CD4-positive, alpha-beta T cell (primary cell): ENCODE data around the gene USP50. TPM values are rescaled to one million over a fixed set of nuclear protein-coding genes. Genes with fewer than 3 reads are reported as not detected.

Experiments used
- ATAC-seq: fragments of 200-7000 bp; cut with Tn5 transposase; one replicate; pipeline ENCODE4 v1.10.0; 2022; ENCODE audit warnings: mild to moderate bottlenecking; ENCODE audit not compliant: poor library complexity
- CTCF ChIA-PET: fragments of 350-600 bp; sonication (Branson Sonifier 250); formaldehyde crosslinking; loops from one replicate; lab custom pipeline; 2021; ENCODE audit warnings: antibody characterized with exemption, inconsistent platforms; lab: Charles Lee
- POLR2A ChIA-PET: fragments of 350-600 bp; sonication (Branson Sonifier 250); formaldehyde crosslinking; loops from one replicate; lab custom pipeline; 2021; ENCODE audit warnings: antibody characterized with exemption, inconsistent platforms; lab: Charles Lee
- DNase-seq, 14 experiments: peaks; one replicate each; pipeline ENCODE4 v3.0.0-alpha.2; 2013 to 2020; ENCODE audit warnings: mixed read lengths in 2 of 14
- H3K27ac ChIP-seq, 2 donors: one replicate each; pipeline versions ENCODE4 v1.5.1 to v1.7.0; 2013; ENCODE audit warnings: low read length in 2 of 2, low read depth in 1 of 2, mild to moderate bottlenecking in 1 of 2
- H3K27me3 ChIP-seq, 2 experiments: 1 replicate in 1 of 2; 2 replicates in 1 of 2; pipeline versions ENCODE4 v1.6.1 to v1.7.0; 2013; ENCODE audit warnings: low read length in 2 of 2, control low read depth in 1 of 2, mild to moderate bottlenecking in 1 of 2, moderate library complexity in 1 of 2; ENCODE audit not compliant: insufficient read depth in 2 of 2, control insufficient read depth in 1 of 2
- H3K36me3 ChIP-seq: one replicate; pipeline ENCODE4 v1.6.1; 2013; ENCODE audit warnings: low read length, control low read depth; ENCODE audit not compliant: insufficient read depth
- H3K4me1 ChIP-seq: one replicate; pipeline ENCODE4 v1.6.1; 2013; ENCODE audit warnings: low read length, control low read depth; ENCODE audit not compliant: insufficient read depth
- H3K4me3 ChIP-seq: one replicate; pipeline ENCODE4 v1.5.1; 2013; ENCODE audit warnings: mild to moderate bottlenecking, low read length, moderate library complexity
- H3K9me3 ChIP-seq, 2 experiments: 1 replicate in 1 of 2; 2 replicates in 1 of 2; pipeline versions ENCODE4 v1.6.1 to v1.7.0; 2013; ENCODE audit warnings: low read length in 2 of 2, mild to moderate bottlenecking in 2 of 2, control low read depth in 1 of 2, moderate library complexity in 1 of 2; ENCODE audit not compliant: control insufficient read depth in 1 of 2, insufficient read depth in 1 of 2
- H3K27ac Mint-ChIP-seq: one replicate; pipeline ENCODE4 v1.8.0; 2020; ENCODE audit warnings: mixed read lengths
- H3K27me3 Mint-ChIP-seq: one replicate; pipeline ENCODE4 v1.8.0; 2021; ENCODE audit warnings: mixed read lengths
- H3K36me3 Mint-ChIP-seq: one replicate; pipeline ENCODE4 v1.8.0; 2021; ENCODE audit warnings: low read depth, mixed read lengths
- H3K4me1 Mint-ChIP-seq: one replicate; pipeline ENCODE4 v1.8.0; 2021; ENCODE audit warnings: low read depth, mixed read lengths
- H3K4me3 Mint-ChIP-seq: one replicate; pipeline ENCODE4 v1.8.0; 2020; ENCODE audit warnings: mild to moderate bottlenecking, mixed read lengths
- H3K9me3 Mint-ChIP-seq: one replicate; pipeline ENCODE4 v1.8.0; 2020; ENCODE audit warnings: mixed read lengths
- CTCF ChIP-seq: fragments of 200-600 bp; IDR thresholded peaks from one replicate; pipeline ENCODE4 v1.8.0; 2022; ENCODE audit warnings: antibody characterized with exemption, mild to moderate bottlenecking
- intact Hi-C, 2 experiments: fragments of 100-400 bp; cut with DNase I in 1 of 2; cut with micrococcal nuclease in 1 of 2; formaldehyde crosslinking; loops; one replicate each; pipeline versions ENCODE4 v1.15.1 to v1.9.0; 2023 to 2025; cut with DNase I, micrococcal nuclease
- total RNA-seq, 174 experiments: library from RNA in 2 of 174; stranded (reverse) in 2 of 174; gene quantifications; one replicate each; pipeline ENCODE4 v1.2.3 and lab custom pipeline; 2021 to 2026

The USP50 gene
- total RNA-seq, 2 experiments from 2014 or later = 0.41 TPM; not detected in 1

- H3K4me1 Mint-ChIP-seq = peaks cover 5% of the 10 kb centered on the region
- POLR2A ChIA-PET = no interaction called here
Observed at GRCh38 chr15:50458348-50459112, 87.9 kb downstream of the USP50 start.

GRCh38 chr15:50452927-50453326 lies 93.5 kb downstream of the USP50 start:
- intact Hi-C loops = no loop called here
- no peaks in the 10 kb centered on the region for H3K9me3 Mint-ChIP-seq
- Histone ChIP-seq H3K9me3 (no peaks in the 10 kb centered on the region), H3K4me1 (no peaks in the 10 kb centered on the region), H3K27ac (no peak overlapping the region), H3K27me3 (no peaks in the 10 kb centered on the region), H3K36me3 (peaks cover 45% of the 10 kb centered on the region), H3K4me3 (no peak overlapping the region)
- ChIA-PET POLR2A (no interaction called here), CTCF (interaction anchor here (0.7 kb wide), 1 partner anchor 433 kb away, joined by 3 read pairs; no protein-coding TSS in a partner anchor)
- no peak for TF ChIP-seq CTCF
- ATAC-seq (no peak), DNase-seq (no peak)
- peaks cover 72% of the 10 kb centered on the region for H3K36me3 Mint-ChIP-seq
- no peaks in the 10 kb centered on the region for H3K27me3 Mint-ChIP-seq
- H3K4me1 Mint-ChIP-seq = peaks cover 19% of the 10 kb centered on the region
- no peak overlapping the region for H3K4me3 Mint-ChIP-seq
- H3K27ac Mint-ChIP-seq = no peak overlapping the region

More at GRCh38 chr15:50458348-50459112, 87.9 kb downstream of the USP50 start:
- peaks cover 77% of the 10 kb centered on the region for H3K36me3 Mint-ChIP-seq
- CTCF ChIA-PET = no interaction called here
- Histone ChIP-seq H3K27ac (no peak overlapping the region), H3K4me3 (no peak overlapping the region), H3K4me1 (no peaks in the 10 kb centered on the region), H3K36me3 (peaks cover 54% of the 10 kb centered on the region), H3K9me3 (no peaks in the 10 kb centered on the region), H3K27me3 (no peaks in the 10 kb centered on the region)
- H3K27ac Mint-ChIP-seq = no peak overlapping the region
- H3K9me3 Mint-ChIP-seq = no peaks in the 10 kb centered on the region
- DNase-seq (no peak), ATAC-seq (no peak)
- no peak for TF ChIP-seq CTCF
- no peaks in the 10 kb centered on the region for H3K27me3 Mint-ChIP-seq
- intact Hi-C loops = no loop called here
- H3K4me3 Mint-ChIP-seq = no peak overlapping the region

Other genes with a start within 250 kb of the USP50 start
- 10 to 100 TPM; 25.7 to 27.1 TPM for gene GABPB1, start 191.5 kb downstream of the USP50 start, total RNA-seq
- 10 to 100 TPM; 48.9 to 50.0 TPM for gene USP8, start 122.3 kb downstream of the USP50 start, total RNA-seq
- gene TRPM7, start 140.1 kb upstream of the USP50 start, total RNA-seq = 10 to 100 TPM; 29.0 to 30.0 TPM
- gene SPPL2A, start 219.0 kb upstream of the USP50 start, total RNA-seq = 10 to 100 TPM; 26.6 to 30.7 TPM